ENCODE measurements around the gene TTC33.

TTC33 gene

GRCh38 chr5:40483316-40483715 lies 272.4 kb downstream of the TTC33 start:
- DNase-seq (ENCODE audit: low read depth), result no peak

GRCh38 chr5:40481241-40481640 lies 274.5 kb downstream of the TTC33 start:
- DNase-seq (ENCODE audit: low read depth), result no peak

GRCh38 chr5:40480392-40480791 lies 275.4 kb downstream of the TTC33 start:
- no peak for DNase-seq (ENCODE audit: low read depth)

GRCh38 chr5:40479939-40480338 lies 275.8 kb downstream of the TTC33 start:
- DNase-seq (ENCODE audit: low read depth), result no peak

- no peak for DNase-seq (ENCODE audit: low read depth)
Measured at GRCh38 chr5:40478766-40479165, 277.0 kb downstream of the TTC33 start.

GRCh38 chr5:40477856-40478546 lies 277.8 kb downstream of the TTC33 start:
- no peak for DNase-seq (ENCODE audit: low read depth)

GRCh38 chr5:40475561-40475960 lies 280.2 kb downstream of the TTC33 start:
- DNase-seq (ENCODE audit: low read depth), result no peak

- DNase-seq (ENCODE audit: low read depth), result no peak
Measured at GRCh38 chr5:40474250-40474649, 281.5 kb downstream of the TTC33 start.

GRCh38 chr5:40465416-40465815 lies 290.3 kb downstream of the TTC33 start:
- DNase-seq (ENCODE audit: low read depth), result no peak

GRCh38 chr5:40464511-40464910 lies 291.2 kb downstream of the TTC33 start:
- no peak for DNase-seq (ENCODE audit: low read depth)

Measured in T-helper 22 cell (primary cell).